Measurements from ENCODE around the gene IL17REL. TPM values are rescaled to one million over a fixed set of nuclear protein-coding genes. Genes with fewer than 3 reads are reported as not detected.

The IL17REL gene
- total and polyA plus RNA-seq, 2 of the 13 experiments (the other 11 are each of a cell fraction or from before 2014, with no cell fraction given) = not detected

- peak; percentile 77; the same call in 1 of the 2 replicates for TF ChIP-seq ZNF281 (CRISPR knock-in tag; IDR thresholded peaks at IDR 0.05; ENCODE audit: borderline replicate concordance)
- peak; percentile 72; the same call in 1 of the 2 replicates for TF ChIP-seq THAP7 (CRISPR knock-in tag; IDR thresholded peaks at IDR 0.05)
- no peak for TF ChIP-seq KAT2B (IDR thresholded peaks at IDR 0.05; ENCODE audit: borderline replicate concordance, low read depth, low read length)
- TF ChIP-seq ZNF644 (CRISPR knock-in tag; IDR thresholded peaks at IDR 0.05; ENCODE audit: low read depth) = 0 out of 2 replicates have a peak, but pooled peaks have one; percentile 16
- peak; percentile 55; the same call in 1 of the 2 replicates for TF ChIP-seq ZNF205 (CRISPR knock-in tag; IDR thresholded peaks at IDR 0.05)
- no peak for TF ChIP-seq SMYD3 (CRISPR knock-in tag; IDR thresholded peaks at IDR 0.05)
- TF ChIP-seq IKZF1 (IDR thresholded peaks at IDR 0.05) = no peak
- peak; percentile 75; the same call in 1 of the 2 replicates for TF ChIP-seq MTF2 (CRISPR knock-in tag; IDR thresholded peaks at IDR 0.05; ENCODE audit: borderline replicate concordance)
- peak; percentile 42 for TF ChIP-seq FOXO1 (CRISPR knock-in tag; IDR thresholded peaks at IDR 0.05)
- 0 out of 2 replicates have a peak, but pooled peaks have one; percentile 17 for TF ChIP-seq TOPORS (CRISPR knock-in tag; IDR thresholded peaks at IDR 0.05)
- peak; percentile 70 for TF ChIP-seq TFDP2 (CRISPR knock-in tag; IDR thresholded peaks at IDR 0.05)
- peak; percentile 84 for TF ChIP-seq SP5 (CRISPR knock-in tag; IDR thresholded peaks at IDR 0.05; ENCODE audit: borderline replicate concordance, low read depth)
- peak; percentile 84; the same call in 1 of the 2 replicates for TF ChIP-seq SRY (CRISPR knock-in tag; IDR thresholded peaks at IDR 0.05)
- TF ChIP-seq ZNF567 (CRISPR knock-in tag; IDR thresholded peaks at IDR 0.05; ENCODE audit: borderline replicate concordance) = peak; percentile 13; the same call in 1 of the 2 replicates
- TF ChIP-seq NFYB (CRISPR knock-in tag; IDR thresholded peaks at IDR 0.05) = no peak
- no peak for TF ChIP-seq STAT5B (CRISPR knock-in tag; IDR thresholded peaks at IDR 0.05)
- TF ChIP-seq NFKBIZ (CRISPR knock-in tag; IDR thresholded peaks at IDR 0.05) = 0 out of 2 replicates have a peak, but pooled peaks have one; percentile 37
- TF ChIP-seq ZSCAN22 (CRISPR knock-in tag; IDR thresholded peaks at IDR 0.05) = no peak
- peak; percentile 65 for TF ChIP-seq BRD4 (CRISPR knock-in tag; IDR thresholded peaks at IDR 0.05)
- no peak for TF ChIP-seq FUBP1 (CRISPR knock-in tag; IDR thresholded peaks at IDR 0.05; ENCODE audit: borderline replicate concordance)
- TF ChIP-seq SNAPC2 (CRISPR knock-in tag; IDR thresholded peaks at IDR 0.05) = no peak
- peak; percentile 74 for TF ChIP-seq ZNF580 (CRISPR knock-in tag; IDR thresholded peaks at IDR 0.05; ENCODE audit: borderline replicate concordance, low read depth)
These were observed 63.3 kb downstream of the IL17REL start (continued) for GRCh38 chr22:49948958-49949913.

Data from HepG2 (cell line).